ENCODE measurements around the gene UQCRHL.

GRCh38 chr1:15816674-15817073 lies 9.2 kb upstream of the UQCRHL start:
- TF ChIP-seq FOXK2 (IDR thresholded peaks at IDR 0.05) (no peak), EZH2 (IDR thresholded peaks at IDR 0.05; ENCODE audit: borderline replicate concordance, control insufficient read depth, low read depth, low read length) (no peak), NRF1 (conservative IDR thresholded peaks at IDR 0.05; ENCODE audit: low read depth, low read length) (no peak), POLR2AphosphoS5 (IDR thresholded peaks at IDR 0.05; ENCODE audit: low read length) (no peak), EP300 (IDR thresholded peaks at IDR 0.05; ENCODE audit: borderline replicate concordance in 1 of 2, control insufficient read depth in 1 of 2, low read depth in 2 of 2, low read length in 2 of 2) (no peak)
- TF ChIP-seq, protein P1, sequence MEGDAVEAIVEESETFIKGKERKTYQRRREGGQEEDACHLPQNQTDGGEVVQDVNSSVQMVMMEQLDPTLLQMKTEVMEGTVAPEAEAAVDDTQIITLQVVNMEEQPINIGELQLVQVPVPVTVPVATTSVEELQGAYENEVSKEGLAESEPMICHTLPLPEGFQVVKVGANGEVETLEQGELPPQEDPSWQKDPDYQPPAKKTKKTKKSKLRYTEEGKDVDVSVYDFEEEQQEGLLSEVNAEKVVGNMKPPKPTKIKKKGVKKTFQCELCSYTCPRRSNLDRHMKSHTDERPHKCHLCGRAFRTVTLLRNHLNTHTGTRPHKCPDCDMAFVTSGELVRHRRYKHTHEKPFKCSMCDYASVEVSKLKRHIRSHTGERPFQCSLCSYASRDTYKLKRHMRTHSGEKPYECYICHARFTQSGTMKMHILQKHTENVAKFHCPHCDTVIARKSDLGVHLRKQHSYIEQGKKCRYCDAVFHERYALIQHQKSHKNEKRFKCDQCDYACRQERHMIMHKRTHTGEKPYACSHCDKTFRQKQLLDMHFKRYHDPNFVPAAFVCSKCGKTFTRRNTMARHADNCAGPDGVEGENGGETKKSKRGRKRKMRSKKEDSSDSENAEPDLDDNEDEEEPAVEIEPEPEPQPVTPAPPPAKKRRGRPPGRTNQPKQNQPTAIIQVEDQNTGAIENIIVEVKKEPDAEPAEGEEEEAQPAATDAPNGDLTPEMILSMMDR (IDR thresholded peaks at IDR 0.05 in 2 of 3, conservative IDR thresholded peaks at IDR 0.05 in 1 of 3; ENCODE audit: control insufficient read depth in 2 of 3, extremely low read depth in 1 of 3, insufficient read depth in 1 of 3, low read depth in 3 of 3, low read length in 3 of 3): no peak
